ENCODE results near the gene SHROOM2. TPM values are rescaled to one million over a fixed set of nuclear protein-coding genes. Genes with fewer than 3 reads are reported as not detected.

The SHROOM2 gene
- total and polyA plus RNA-seq, 2 donors (not counting 1 experiment from before 2014, with no cell fraction given): under 0.01 to 6.3 TPM

DNA sequence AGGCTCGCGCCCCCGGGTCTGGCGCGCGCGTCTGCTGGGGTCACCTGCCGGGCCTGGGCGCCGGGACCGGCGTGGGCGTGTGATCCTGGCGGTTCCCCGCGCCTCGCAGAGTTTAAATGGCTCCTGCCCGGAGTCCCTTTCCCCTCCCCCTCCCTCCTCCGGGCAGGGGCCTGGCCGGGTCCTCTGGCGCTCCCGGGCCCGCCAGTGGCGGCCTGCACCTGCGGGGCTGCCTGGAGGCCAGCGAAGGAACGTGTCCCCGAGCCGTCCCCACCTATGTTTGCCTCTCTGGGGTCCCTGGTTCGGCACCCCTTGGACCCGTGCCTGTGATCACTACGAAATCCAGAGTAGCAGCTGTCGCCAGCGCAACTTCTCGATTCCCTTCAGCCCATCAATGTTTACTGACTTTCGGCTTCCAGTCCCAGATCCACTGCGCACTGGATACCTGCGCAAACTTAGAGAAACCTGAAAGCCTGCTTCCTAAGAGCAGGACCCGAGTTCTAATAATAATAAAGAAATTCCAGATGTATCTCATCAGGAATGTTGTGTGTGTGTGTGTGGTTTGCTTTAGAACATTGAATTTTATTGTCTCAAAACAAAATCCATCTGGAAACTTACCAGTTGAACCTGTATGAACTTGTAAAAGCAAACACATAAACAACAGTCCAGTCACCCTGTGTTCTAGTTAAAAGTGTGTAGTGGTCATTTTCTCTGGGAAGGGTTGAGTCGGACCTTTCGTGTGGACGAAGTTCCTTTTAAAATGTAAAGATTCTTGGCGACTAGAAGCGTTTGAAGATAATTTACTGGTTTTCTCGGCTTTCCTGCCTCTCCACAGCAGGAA, 788 bp downstream of the SHROOM2 start:
- Histone ChIP-seq H3K9me3 (ENCODE audit: control insufficient read depth, insufficient read depth, low read depth, low read length) (no peaks in the 10 kb centered on the region), H4K20me1 (ENCODE audit: control insufficient read depth, extremely low read depth, insufficient read depth, low read length) (no peaks in the 10 kb centered on the region), H3K9ac (ENCODE audit: insufficient read depth, low read length) (no peak overlapping the region), H2AFZ (ENCODE audit: low read length) (no peak overlapping the region), H3K79me2 (ENCODE audit: control insufficient read depth, insufficient read depth, low read length) (no peaks in the 10 kb centered on the region), H3K4me2 (ENCODE audit: extremely low read depth, insufficient read depth, low read length) (no peak overlapping the region), H3K4me3 (replicated peaks in 1 of 4; ENCODE audit: control extremely low read depth in 1 of 4, insufficient read depth in 1 of 4, low read depth in 3 of 4, low read length in 4 of 4) (peak overlapping the region in 2 of 4 experiments; percentile 46 to 55), H3K36me3 (ENCODE audit: control insufficient read depth, insufficient read depth, low read length) (no peaks in the 10 kb centered on the region), H3K27ac (ENCODE audit: insufficient read depth, low read length) (no peak overlapping the region), H3K4me1 (ENCODE audit: control insufficient read depth, extremely low read depth, insufficient read depth, low read length) (no peaks in the 10 kb centered on the region), H3K27me3 (ENCODE audit: control insufficient read depth, insufficient read depth, low read length) (peaks cover 11% of the 10 kb centered on the region)
- DNase-seq (ENCODE audit: low read depth in 2 of 2): peak in 1 of 2 donors; percentile 18
- TF ChIP-seq EZH2 (IDR thresholded peaks at IDR 0.05; ENCODE audit: low read length, missing control alignments): no peak
- TF ChIP-seq, protein P1, sequence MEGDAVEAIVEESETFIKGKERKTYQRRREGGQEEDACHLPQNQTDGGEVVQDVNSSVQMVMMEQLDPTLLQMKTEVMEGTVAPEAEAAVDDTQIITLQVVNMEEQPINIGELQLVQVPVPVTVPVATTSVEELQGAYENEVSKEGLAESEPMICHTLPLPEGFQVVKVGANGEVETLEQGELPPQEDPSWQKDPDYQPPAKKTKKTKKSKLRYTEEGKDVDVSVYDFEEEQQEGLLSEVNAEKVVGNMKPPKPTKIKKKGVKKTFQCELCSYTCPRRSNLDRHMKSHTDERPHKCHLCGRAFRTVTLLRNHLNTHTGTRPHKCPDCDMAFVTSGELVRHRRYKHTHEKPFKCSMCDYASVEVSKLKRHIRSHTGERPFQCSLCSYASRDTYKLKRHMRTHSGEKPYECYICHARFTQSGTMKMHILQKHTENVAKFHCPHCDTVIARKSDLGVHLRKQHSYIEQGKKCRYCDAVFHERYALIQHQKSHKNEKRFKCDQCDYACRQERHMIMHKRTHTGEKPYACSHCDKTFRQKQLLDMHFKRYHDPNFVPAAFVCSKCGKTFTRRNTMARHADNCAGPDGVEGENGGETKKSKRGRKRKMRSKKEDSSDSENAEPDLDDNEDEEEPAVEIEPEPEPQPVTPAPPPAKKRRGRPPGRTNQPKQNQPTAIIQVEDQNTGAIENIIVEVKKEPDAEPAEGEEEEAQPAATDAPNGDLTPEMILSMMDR (conservative IDR thresholded peaks at IDR 0.05 in 1 of 2, IDR thresholded peaks at IDR 0.05 in 1 of 2; ENCODE audit: low read depth in 1 of 2, low read length in 2 of 2): no peak

GRCh38 chrX:9788911-9789310, 2.7 kb downstream of the SHROOM2 start:
- H3K36me3 ChIP-seq (ENCODE audit: control insufficient read depth, insufficient read depth, low read length): no peaks in the 10 kb centered on the region
- H3K27ac ChIP-seq (ENCODE audit: insufficient read depth, low read length): no peak overlapping the region
- H4K20me1 ChIP-seq (ENCODE audit: control insufficient read depth, extremely low read depth, insufficient read depth, low read length): no peaks in the 10 kb centered on the region
- no peaks in the 10 kb centered on the region for H3K4me1 ChIP-seq (ENCODE audit: control insufficient read depth, extremely low read depth, insufficient read depth, low read length)
- DNase-seq (ENCODE audit: low read depth in 2 of 2): peak in 1 of 2 donors; percentile 26
- H2AFZ ChIP-seq (ENCODE audit: low read length): no peak overlapping the region
- peaks cover 11% of the 10 kb centered on the region for H3K27me3 ChIP-seq (ENCODE audit: control insufficient read depth, insufficient read depth, low read length)
- no peak overlapping the region for H3K4me2 ChIP-seq (ENCODE audit: extremely low read depth, insufficient read depth, low read length)
- H3K9ac ChIP-seq (ENCODE audit: insufficient read depth, low read length): no peak overlapping the region
- TF ChIP-seq, protein P1 (conservative IDR thresholded peaks at IDR 0.05 in 1 of 2, IDR thresholded peaks at IDR 0.05 in 1 of 2; ENCODE audit: low read depth in 1 of 2, low read length in 2 of 2): no peak
- no peak for TF ChIP-seq EZH2 (IDR thresholded peaks at IDR 0.05; ENCODE audit: low read length, missing control alignments)
- H3K4me3 ChIP-seq (replicated peaks in 1 of 4; ENCODE audit: control extremely low read depth in 1 of 4, insufficient read depth in 1 of 4, low read depth in 3 of 4, low read length in 4 of 4): no peak overlapping the region
- no peaks in the 10 kb centered on the region for H3K79me2 ChIP-seq (ENCODE audit: control insufficient read depth, insufficient read depth, low read length)
- H3K9me3 ChIP-seq (ENCODE audit: control insufficient read depth, insufficient read depth, low read depth, low read length): no peaks in the 10 kb centered on the region

DNA sequence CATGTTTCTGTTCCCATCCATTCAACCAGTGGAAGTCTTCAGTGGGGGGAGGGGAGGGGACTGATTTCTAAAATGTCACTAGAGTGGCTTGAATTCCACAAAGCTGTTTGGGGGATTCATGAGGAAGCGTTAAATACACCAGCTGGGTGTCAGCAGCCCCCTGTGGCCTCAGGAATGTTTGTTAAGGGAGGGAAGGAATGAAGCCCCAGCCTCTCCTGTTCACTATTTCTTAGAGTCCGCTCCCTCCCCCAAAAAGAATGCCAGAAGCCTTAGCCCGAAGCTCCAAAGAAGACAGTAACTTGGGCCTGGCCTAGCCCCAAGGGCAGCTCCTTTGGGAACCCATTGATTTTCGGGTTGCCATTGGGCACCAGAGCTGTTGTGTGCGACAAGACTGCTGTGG, 3.3 kb downstream of the SHROOM2 start:
- no peak overlapping the region for H3K4me3 ChIP-seq (replicated peaks in 1 of 4; ENCODE audit: control extremely low read depth in 1 of 4, insufficient read depth in 1 of 4, low read depth in 3 of 4, low read length in 4 of 4)
- no peak overlapping the region for H3K4me2 ChIP-seq (ENCODE audit: extremely low read depth, insufficient read depth, low read length)
- no peak overlapping the region for H3K27ac ChIP-seq (ENCODE audit: insufficient read depth, low read length)
- DNase-seq (ENCODE audit: low read depth in 2 of 2): no peak
- no peaks in the 10 kb centered on the region for H3K79me2 ChIP-seq (ENCODE audit: control insufficient read depth, insufficient read depth, low read length)
- H3K4me1 ChIP-seq (ENCODE audit: control insufficient read depth, extremely low read depth, insufficient read depth, low read length): no peaks in the 10 kb centered on the region
- no peaks in the 10 kb centered on the region for H3K9me3 ChIP-seq (ENCODE audit: control insufficient read depth, insufficient read depth, low read depth, low read length)
- H3K9ac ChIP-seq (ENCODE audit: insufficient read depth, low read length): no peak overlapping the region
- TF ChIP-seq, protein P1 (conservative IDR thresholded peaks at IDR 0.05 in 1 of 2, IDR thresholded peaks at IDR 0.05 in 1 of 2; ENCODE audit: low read depth in 1 of 2, low read length in 2 of 2): no peak
- TF ChIP-seq EZH2 (IDR thresholded peaks at IDR 0.05; ENCODE audit: low read length, missing control alignments): no peak
- H3K36me3 ChIP-seq (ENCODE audit: control insufficient read depth, insufficient read depth, low read length): no peaks in the 10 kb centered on the region
- peaks cover 10% of the 10 kb centered on the region for H3K27me3 ChIP-seq (ENCODE audit: control insufficient read depth, insufficient read depth, low read length)
- no peaks in the 10 kb centered on the region for H4K20me1 ChIP-seq (ENCODE audit: control insufficient read depth, extremely low read depth, insufficient read depth, low read length)
- no peak overlapping the region for H2AFZ ChIP-seq (ENCODE audit: low read length)
